ENCODE measurements around the gene FUT8.

FUT8 gene

DNA sequence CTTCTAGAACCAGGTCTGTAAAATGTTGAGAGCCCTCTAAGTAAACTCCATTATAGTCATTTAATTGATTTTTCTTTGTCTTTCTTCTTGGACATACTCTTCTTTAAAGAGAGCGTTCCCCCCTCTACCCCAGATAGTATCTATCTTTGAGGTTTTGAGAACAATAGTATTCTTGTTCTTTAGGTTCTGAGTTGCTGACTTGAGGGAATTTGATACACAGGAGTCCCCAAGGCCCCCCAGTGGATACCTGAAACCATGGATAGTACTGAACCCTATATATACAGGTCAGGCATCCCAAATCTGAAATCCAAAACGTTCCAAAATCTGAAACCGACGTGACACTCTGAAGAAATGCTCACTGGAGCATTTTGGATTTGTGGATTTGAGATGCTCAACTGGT is 65.5 kb downstream of the FUT8 start:
- Mint-ChIP-seq H3K4me1 (ENCODE audit: low read depth) (peaks cover 61% of the 10 kb centered on the region), H3K9me3 (no peaks in the 10 kb centered on the region), H3K36me3 (ENCODE audit: low read depth) (peaks cover 34% of the 10 kb centered on the region), H3K27ac (no peak overlapping the region), H3K4me3 (no peak overlapping the region), H3K27me3 (ENCODE audit: low read depth) (no peaks in the 10 kb centered on the region)
- DNase-seq (ENCODE audit: low spot score) = no peak

DNA sequence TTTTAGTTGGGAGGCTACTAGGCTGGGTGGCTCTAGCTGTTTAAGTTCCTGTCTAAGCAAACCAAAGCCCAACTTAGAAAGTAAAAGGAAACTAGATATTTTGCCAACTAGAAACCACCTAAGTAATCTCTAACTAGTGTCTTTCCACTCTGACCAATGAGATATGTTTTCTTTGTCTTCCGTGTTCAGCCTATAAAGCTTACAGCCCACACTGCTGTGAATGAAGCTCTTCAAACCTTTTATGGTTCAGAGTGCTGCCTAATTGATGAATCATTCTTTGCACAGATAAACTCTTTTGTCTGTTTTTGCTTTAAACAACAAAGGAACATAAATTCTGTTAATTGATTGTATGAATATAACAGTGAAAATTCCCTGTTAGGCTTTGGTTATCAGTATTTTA is 66.1 kb downstream of the FUT8 start:
- Mint-ChIP-seq H3K9me3 (no peaks in the 10 kb centered on the region), H3K4me1 (ENCODE audit: low read depth) (peaks cover 61% of the 10 kb centered on the region), H3K27ac (peak overlapping the region; percentile 50), H3K36me3 (ENCODE audit: low read depth) (peaks cover 36% of the 10 kb centered on the region), H3K4me3 (peak overlapping the region; percentile 4), H3K27me3 (ENCODE audit: low read depth) (no peaks in the 10 kb centered on the region)
- no peak for DNase-seq (ENCODE audit: low spot score)

DNA sequence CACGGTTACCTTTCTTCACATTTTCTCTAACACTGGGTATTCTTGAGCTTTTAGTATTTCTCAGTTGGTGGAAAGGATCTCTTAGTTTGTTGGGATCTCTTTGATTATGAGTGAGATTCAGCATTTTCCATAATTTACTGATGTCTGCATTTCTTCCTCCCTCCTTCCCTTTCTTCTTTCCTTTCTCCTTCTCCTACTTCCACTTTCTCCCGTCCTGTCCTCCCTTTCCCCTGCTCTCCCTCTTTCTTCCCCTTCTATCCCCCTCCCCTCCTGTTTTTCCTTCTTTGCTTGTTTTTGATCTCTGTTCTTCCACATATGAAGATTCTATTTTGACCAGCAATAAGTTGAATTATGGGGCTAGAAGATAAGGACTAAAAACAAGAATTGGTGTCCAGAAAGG is 66.9 kb downstream of the FUT8 start:
- Mint-ChIP-seq H3K27me3 (ENCODE audit: low read depth) (no peaks in the 10 kb centered on the region), H3K4me1 (ENCODE audit: low read depth) (peaks cover 58% of the 10 kb centered on the region), H3K4me3 (peak overlapping the region; percentile 23), H3K36me3 (ENCODE audit: low read depth) (peaks cover 36% of the 10 kb centered on the region), H3K27ac (peak overlapping the region; percentile 39), H3K9me3 (no peaks in the 10 kb centered on the region)
- DNase-seq (ENCODE audit: low spot score) = no peak

- Mint-ChIP-seq H3K27ac (no peak overlapping the region), H3K27me3 (ENCODE audit: low read depth) (no peaks in the 10 kb centered on the region), H3K36me3 (ENCODE audit: low read depth) (peaks cover 44% of the 10 kb centered on the region), H3K9me3 (no peaks in the 10 kb centered on the region), H3K4me1 (ENCODE audit: low read depth) (peaks cover 44% of the 10 kb centered on the region), H3K4me3 (no peak overlapping the region)
- no peak for DNase-seq (ENCODE audit: low spot score)
These were observed 70.4 kb downstream of the FUT8 start for GRCh38 chr14:65482757-65483438.

GRCh38 chr14:65483647-65484046 is 71.1 kb downstream of the FUT8 start:
- no peaks in the 10 kb centered on the region for H3K27me3 Mint-ChIP-seq (ENCODE audit: low read depth)
- H3K4me3 Mint-ChIP-seq = no peak overlapping the region
- peaks cover 43% of the 10 kb centered on the region for H3K36me3 Mint-ChIP-seq (ENCODE audit: low read depth)
- no peak overlapping the region for H3K27ac Mint-ChIP-seq
- no peak for DNase-seq (ENCODE audit: low spot score)
- no peaks in the 10 kb centered on the region for H3K9me3 Mint-ChIP-seq
- H3K4me1 Mint-ChIP-seq (ENCODE audit: low read depth) = peaks cover 36% of the 10 kb centered on the region

GRCh38 chr14:65485516-65485915 is 73.0 kb downstream of the FUT8 start:
- Mint-ChIP-seq H3K4me3 (no peak overlapping the region), H3K4me1 (ENCODE audit: low read depth) (peaks cover 28% of the 10 kb centered on the region)

GRCh38 chr14:65486863-65487262 is 74.3 kb downstream of the FUT8 start:
- H3K4me3 Mint-ChIP-seq = no peak overlapping the region
- no peak for DNase-seq (ENCODE audit: low spot score)
- no peaks in the 10 kb centered on the region for H3K27me3 Mint-ChIP-seq (ENCODE audit: low read depth)
- no peaks in the 10 kb centered on the region for H3K9me3 Mint-ChIP-seq
- no peak overlapping the region for H3K27ac Mint-ChIP-seq
- H3K4me1 Mint-ChIP-seq (ENCODE audit: low read depth) = peaks cover 20% of the 10 kb centered on the region
- peaks cover 33% of the 10 kb centered on the region for H3K36me3 Mint-ChIP-seq (ENCODE audit: low read depth)

More at GRCh38 chr14:65485516-65485915, 73.0 kb downstream of the FUT8 start:
- no peaks in the 10 kb centered on the region for H3K9me3 Mint-ChIP-seq
- no peaks in the 10 kb centered on the region for H3K27me3 Mint-ChIP-seq (ENCODE audit: low read depth)
- H3K36me3 Mint-ChIP-seq (ENCODE audit: low read depth) = peaks cover 32% of the 10 kb centered on the region
- no peak for DNase-seq (ENCODE audit: low spot score)
- no peak overlapping the region for H3K27ac Mint-ChIP-seq

- Mint-ChIP-seq H3K4me3 (no peak overlapping the region), H3K4me1 (ENCODE audit: low read depth) (peaks cover 13% of the 10 kb centered on the region), H3K27me3 (ENCODE audit: low read depth) (no peaks in the 10 kb centered on the region), H3K27ac (no peak overlapping the region), H3K36me3 (ENCODE audit: low read depth) (peaks cover 39% of the 10 kb centered on the region), H3K9me3 (peaks cover 4% of the 10 kb centered on the region)
- no peak for DNase-seq (ENCODE audit: low spot score)
These were observed 75.4 kb downstream of the FUT8 start for GRCh38 chr14:65487783-65488494.

GRCh38 chr14:65491274-65491673 is 78.7 kb downstream of the FUT8 start:
- peaks cover 43% of the 10 kb centered on the region for H3K36me3 Mint-ChIP-seq (ENCODE audit: low read depth)
- H3K27ac Mint-ChIP-seq = no peak overlapping the region
- no peak for DNase-seq (ENCODE audit: low spot score)
- H3K4me3 Mint-ChIP-seq = no peak overlapping the region
- no peaks in the 10 kb centered on the region for H3K27me3 Mint-ChIP-seq (ENCODE audit: low read depth)
- H3K9me3 Mint-ChIP-seq = peaks cover 12% of the 10 kb centered on the region
- H3K4me1 Mint-ChIP-seq (ENCODE audit: low read depth) = peaks cover 13% of the 10 kb centered on the region

DNA sequence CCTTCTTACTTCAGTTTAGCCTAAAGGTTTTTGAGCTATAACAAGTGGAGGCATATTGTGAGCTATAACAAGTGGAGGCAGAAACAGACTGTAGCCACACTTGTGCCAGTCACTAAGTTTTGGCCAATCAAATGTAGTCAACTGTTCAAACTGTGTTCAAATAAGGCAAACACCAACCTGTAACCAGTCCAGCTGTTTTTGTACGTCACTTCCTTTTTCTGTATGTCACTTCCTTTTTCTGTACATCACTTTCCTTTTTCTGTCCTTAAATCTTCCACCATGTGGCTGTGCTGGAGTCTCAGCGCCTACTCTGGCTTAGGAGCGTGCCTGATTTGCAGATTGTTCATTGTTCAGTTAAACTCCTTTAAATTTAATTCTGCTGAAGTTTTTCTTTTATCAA is 79.7 kb downstream of the FUT8 start:
- peaks cover 18% of the 10 kb centered on the region for H3K4me1 Mint-ChIP-seq (ENCODE audit: low read depth)
- no peak overlapping the region for H3K4me3 Mint-ChIP-seq
- DNase-seq (ENCODE audit: low spot score) = no peak
- no peaks in the 10 kb centered on the region for H3K27me3 Mint-ChIP-seq (ENCODE audit: low read depth)
- peaks cover 21% of the 10 kb centered on the region for H3K9me3 Mint-ChIP-seq
- H3K36me3 Mint-ChIP-seq (ENCODE audit: low read depth) = peaks cover 44% of the 10 kb centered on the region
- H3K27ac Mint-ChIP-seq = no peak overlapping the region

DNA sequence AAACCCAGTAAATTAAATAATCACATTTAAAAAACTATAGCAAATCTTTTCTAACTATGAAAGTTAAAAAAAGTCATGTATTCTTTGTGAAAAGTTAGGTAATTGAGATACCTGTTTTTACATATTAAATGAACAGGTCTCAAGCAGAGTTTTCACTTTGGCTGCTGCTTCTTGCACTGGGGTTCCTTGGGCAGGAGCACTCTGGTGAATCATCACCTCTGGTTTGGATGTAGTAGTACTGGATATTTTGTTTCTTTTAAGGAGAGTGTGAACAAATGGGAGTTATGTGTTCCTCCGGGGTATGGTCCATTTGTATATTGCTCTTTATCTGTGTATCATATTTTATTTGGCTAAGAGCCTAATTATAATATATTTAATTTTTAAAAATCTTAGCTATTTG is 82.7 kb downstream of the FUT8 start:
- Mint-ChIP-seq H3K36me3 (ENCODE audit: low read depth) (peaks cover 40% of the 10 kb centered on the region), H3K4me1 (ENCODE audit: low read depth) (peaks cover 26% of the 10 kb centered on the region), H3K9me3 (peaks cover 21% of the 10 kb centered on the region), H3K27ac (no peak overlapping the region), H3K4me3 (no peak overlapping the region), H3K27me3 (ENCODE audit: low read depth) (no peaks in the 10 kb centered on the region)
- no peak for DNase-seq (ENCODE audit: low spot score)

DNA sequence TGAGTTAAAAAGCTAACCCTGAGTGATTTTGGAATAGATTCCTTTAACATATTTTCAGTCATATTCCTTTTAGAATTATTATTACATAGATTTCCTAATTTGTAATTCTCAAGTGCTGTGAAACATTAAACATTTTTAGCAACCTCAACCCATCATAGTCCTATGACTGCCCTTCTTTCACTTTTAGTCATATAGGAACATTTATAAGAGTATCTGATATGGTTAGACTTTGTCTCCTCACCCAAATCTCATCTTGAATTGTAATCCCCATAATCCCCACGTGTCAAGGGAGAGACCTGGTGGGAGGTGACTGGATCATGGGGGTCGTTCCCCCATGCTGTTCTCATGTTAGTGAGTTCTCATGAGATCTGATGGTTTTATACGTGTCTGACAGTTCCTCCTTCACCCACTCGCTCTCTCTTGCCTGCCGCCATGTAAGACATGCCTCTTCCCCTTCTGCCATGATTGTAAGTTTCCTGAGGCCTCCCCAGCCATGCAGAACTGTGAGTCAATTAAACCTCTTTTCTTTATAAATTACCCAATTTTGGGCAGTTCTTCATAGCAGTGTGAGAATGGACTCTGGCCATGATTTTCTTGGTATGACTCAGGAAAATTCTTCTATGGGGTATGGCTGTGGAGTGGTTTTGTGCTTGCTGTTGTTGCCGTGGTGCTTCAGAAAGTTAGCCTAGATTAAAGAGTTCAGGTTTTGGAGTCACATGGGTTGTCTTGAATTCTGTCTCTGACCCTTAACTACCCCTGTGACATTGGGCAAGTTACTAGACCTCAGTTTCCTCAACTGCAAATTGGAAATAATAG is 83.9 kb downstream of the FUT8 start:
- DNase-seq (ENCODE audit: low spot score) = no peak
- Mint-ChIP-seq H3K27ac (no peak overlapping the region), H3K36me3 (ENCODE audit: low read depth) (peaks cover 31% of the 10 kb centered on the region), H3K27me3 (ENCODE audit: low read depth) (no peaks in the 10 kb centered on the region), H3K4me3 (no peak overlapping the region), H3K4me1 (ENCODE audit: low read depth) (peaks cover 33% of the 10 kb centered on the region), H3K9me3 (peaks cover 21% of the 10 kb centered on the region)

DNA sequence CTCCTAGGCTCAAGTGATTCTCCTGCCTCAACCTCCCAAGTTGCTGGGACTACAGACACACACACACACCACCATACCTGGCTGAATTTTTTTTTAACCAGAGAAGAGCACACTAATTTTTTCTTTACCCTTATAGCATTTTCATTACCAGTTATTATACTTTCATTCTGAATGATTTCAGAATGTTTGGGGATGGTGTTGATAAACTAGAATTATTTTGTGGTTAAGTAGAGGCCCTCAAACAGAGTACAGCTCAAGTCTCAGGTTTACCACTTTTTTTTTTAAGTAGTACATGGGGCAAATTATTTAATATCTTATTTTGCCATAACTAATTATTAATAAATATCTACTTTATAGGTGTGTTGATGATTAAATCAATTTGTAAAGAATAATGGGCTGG is 86.6 kb downstream of the FUT8 start:
- Mint-ChIP-seq H3K9me3 (peaks cover 17% of the 10 kb centered on the region), H3K27ac (no peak overlapping the region), H3K4me1 (ENCODE audit: low read depth) (peaks cover 41% of the 10 kb centered on the region)

DNA sequence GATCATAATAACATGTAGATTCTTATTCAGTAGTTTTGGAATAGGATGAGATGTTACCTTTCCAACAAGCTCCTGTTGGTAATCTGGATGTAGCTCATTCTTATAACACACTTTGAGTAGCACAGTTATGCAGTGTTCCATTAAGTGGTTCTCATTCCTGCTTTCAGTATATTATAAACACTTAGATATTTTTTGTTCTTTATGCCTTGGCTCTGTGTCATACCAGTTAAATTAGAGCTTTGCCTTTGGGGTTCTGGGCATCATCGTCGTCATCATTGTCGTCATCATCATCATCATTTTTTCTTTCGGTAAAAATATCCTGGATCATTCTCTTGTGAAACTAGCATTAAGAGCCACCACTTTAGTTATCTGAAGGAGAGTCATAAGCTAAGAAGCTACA is 87.5 kb downstream of the FUT8 start:
- peaks cover 25% of the 10 kb centered on the region for H3K36me3 Mint-ChIP-seq (ENCODE audit: low read depth)
- no peaks in the 10 kb centered on the region for H3K27me3 Mint-ChIP-seq (ENCODE audit: low read depth)
- no peak overlapping the region for H3K4me3 Mint-ChIP-seq
- peaks cover 43% of the 10 kb centered on the region for H3K4me1 Mint-ChIP-seq (ENCODE audit: low read depth)
- no peak overlapping the region for H3K27ac Mint-ChIP-seq
- H3K9me3 Mint-ChIP-seq = peaks cover 17% of the 10 kb centered on the region
- no peak for DNase-seq (ENCODE audit: low spot score)

More for the DNA sequence above, 86.6 kb downstream of the FUT8 start:
- no peaks in the 10 kb centered on the region for H3K27me3 Mint-ChIP-seq (ENCODE audit: low read depth)
- H3K4me3 Mint-ChIP-seq = no peak overlapping the region
- DNase-seq (ENCODE audit: low spot score) = no peak
- H3K36me3 Mint-ChIP-seq (ENCODE audit: low read depth) = peaks cover 25% of the 10 kb centered on the region

Data from T-helper 2 cell treated with Interferon-gamma antibody and Interleukin-4, amounts not matched to agents 5 μg/mL and 100 μg/mL, for 36 hours (primary cell).